HUES64 (cell line): ENCODE measurements around the gene MED13L.

Source experiments
- H3K27ac ChIP-seq: 2 replicates; pipeline ENCODE4 v1.7.0; 2013; ENCODE audit warnings: low read depth, low read length, inconsistent platforms
- H3K27me3 ChIP-seq: 2 replicates; pipeline ENCODE4 v1.6.1; 2013; ENCODE audit warnings: mild to moderate bottlenecking, low read length; ENCODE audit not compliant: insufficient read depth
- H3K36me3 ChIP-seq: 2 replicates; pipeline ENCODE4 v1.6.1; 2013; ENCODE audit warnings: mild to moderate bottlenecking, low read length; ENCODE audit not compliant: insufficient read depth
- H3K4me1 ChIP-seq: 2 replicates; pipeline ENCODE4 v1.6.1; 2013; ENCODE audit warnings: mild to moderate bottlenecking, low read length, moderate library complexity; ENCODE audit not compliant: insufficient read depth
- H3K4me3 ChIP-seq: 2 replicates; pipeline ENCODE4 v1.5.1; 2013; ENCODE audit warnings: mild to moderate bottlenecking, low read length, moderate library complexity
- H3K9ac ChIP-seq: 2 replicates; pipeline ENCODE4 v1.6.1; 2013; ENCODE audit warnings: mild to moderate bottlenecking, low read depth, low read length
- H3K9me3 ChIP-seq: 2 replicates; pipeline ENCODE4 v1.6.1; 2013; ENCODE audit warnings: low read depth, low read length; ENCODE audit not compliant: insufficient read depth
- WGBS: fragments of 150-250, 120-280 bp; methylation state at CpG from one replicate; pipeline ENCODE4 v1.1.7; 2013; ENCODE audit warnings: missing lambda C conversion rate; 5-methylcytosine and 5-hydroxymethylcytosine counted together

The MED13L gene

DNA sequence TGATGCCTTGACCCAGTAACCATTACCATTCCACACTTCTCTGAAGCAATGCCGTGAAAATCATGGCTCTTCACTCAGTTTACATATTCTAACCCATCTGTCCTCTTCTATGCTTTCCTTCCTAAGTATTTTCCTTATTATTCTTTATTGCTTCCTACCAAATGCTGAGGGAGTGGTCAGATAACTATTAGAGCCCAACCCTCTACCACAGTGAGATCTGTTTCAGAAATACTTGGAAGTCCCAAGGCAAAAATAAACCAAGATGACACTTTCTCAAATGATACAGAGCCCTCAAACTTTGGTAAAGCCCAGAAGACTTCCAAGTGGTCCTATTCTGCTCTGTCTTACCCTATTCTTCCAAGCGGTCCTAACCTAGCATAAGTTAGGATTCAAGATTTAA is 68.0 kb downstream of the MED13L start:
- no peak overlapping the region for H3K27ac ChIP-seq
- no peak overlapping the region for H3K9ac ChIP-seq
- H3K36me3 ChIP-seq = no peaks in the 10 kb centered on the region
- H3K9me3 ChIP-seq = no peaks in the 10 kb centered on the region
- peaks cover 58% of the 10 kb centered on the region for H3K4me1 ChIP-seq
- no peak overlapping the region for H3K4me3 ChIP-seq
- 88% methylated on average over 2 of the region's 2 CpGs for WGBS
- no peaks in the 10 kb centered on the region for H3K27me3 ChIP-seq

DNA sequence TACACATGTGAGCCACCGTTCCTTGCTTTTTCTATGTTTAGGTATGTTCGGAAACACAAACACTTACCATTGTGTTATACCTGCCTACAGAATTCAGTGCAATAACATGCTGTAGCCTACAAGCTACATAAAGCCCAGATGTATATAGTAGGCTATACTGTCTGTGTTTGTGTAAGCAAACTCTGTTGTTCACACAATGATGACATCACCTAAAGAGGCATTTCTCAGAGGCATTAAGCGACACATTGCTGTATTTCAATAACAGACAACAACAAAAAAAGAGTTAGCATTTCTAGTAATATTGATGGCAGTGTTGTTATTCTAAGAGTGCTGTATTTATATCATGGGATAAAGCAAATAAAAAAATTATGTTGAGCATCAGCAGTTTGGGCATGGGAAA is 70.2 kb downstream of the MED13L start:
- Histone ChIP-seq H3K4me1 (peaks cover 56% of the 10 kb centered on the region), H3K27me3 (no peaks in the 10 kb centered on the region), H3K27ac (no peak overlapping the region), H3K36me3 (no peaks in the 10 kb centered on the region), H3K4me3 (no peak overlapping the region), H3K9ac (no peak overlapping the region), H3K9me3 (no peaks in the 10 kb centered on the region)
- 96% methylated on average over 3 of the region's 3 CpGs for WGBS

DNA sequence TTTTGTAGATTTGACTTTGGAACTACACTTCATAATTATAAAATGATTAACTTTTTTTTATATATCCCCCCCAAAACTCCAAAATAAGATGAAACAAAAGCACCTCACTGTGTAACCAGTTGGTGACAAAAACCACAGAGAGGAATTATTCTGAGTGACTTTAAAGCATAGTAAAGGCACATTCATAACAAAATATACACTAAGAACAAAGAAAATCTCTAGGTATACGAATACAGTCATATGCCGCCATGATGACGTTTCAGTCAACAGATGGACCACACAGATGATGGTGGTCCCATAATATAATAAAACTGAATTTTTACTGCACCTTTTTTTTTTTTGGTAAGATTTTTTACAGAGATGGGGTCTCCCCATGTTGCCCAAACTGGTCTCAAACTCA is 70.7 kb downstream of the MED13L start:
- Histone ChIP-seq H3K4me1 (peaks cover 56% of the 10 kb centered on the region), H3K9me3 (no peaks in the 10 kb centered on the region), H3K27ac (no peak overlapping the region), H3K36me3 (no peaks in the 10 kb centered on the region), H3K4me3 (no peak overlapping the region), H3K27me3 (no peaks in the 10 kb centered on the region), H3K9ac (no peak overlapping the region)
- WGBS = 100% methylated on average over 3 of the region's 3 CpGs

DNA sequence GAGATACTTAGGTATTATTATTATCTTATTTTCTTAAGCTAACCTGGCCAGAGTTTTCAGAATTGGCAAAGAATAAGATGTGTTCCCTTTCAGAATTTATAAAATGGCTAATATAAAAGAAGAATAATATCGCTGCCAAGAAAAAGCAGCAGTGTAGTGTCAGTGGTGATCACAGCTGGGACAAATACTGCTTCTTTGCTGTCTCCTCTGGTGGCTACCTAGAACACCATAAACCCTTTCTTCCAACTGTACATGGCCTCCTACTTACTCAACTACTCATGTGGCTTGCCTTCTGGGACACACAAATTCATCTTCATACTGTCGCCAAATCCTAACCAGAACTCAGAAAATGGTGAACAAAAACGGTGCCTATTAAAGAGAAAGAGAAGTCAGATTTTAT is 72.7 kb downstream of the MED13L start:
- Histone ChIP-seq H3K36me3 (no peaks in the 10 kb centered on the region), H3K27ac (no peak overlapping the region), H3K4me1 (peaks cover 47% of the 10 kb centered on the region), H3K9ac (no peak overlapping the region), H3K9me3 (no peaks in the 10 kb centered on the region), H3K27me3 (no peaks in the 10 kb centered on the region), H3K4me3 (no peak overlapping the region)
- 91% methylated on average over 3 of the region's 3 CpGs for WGBS

DNA sequence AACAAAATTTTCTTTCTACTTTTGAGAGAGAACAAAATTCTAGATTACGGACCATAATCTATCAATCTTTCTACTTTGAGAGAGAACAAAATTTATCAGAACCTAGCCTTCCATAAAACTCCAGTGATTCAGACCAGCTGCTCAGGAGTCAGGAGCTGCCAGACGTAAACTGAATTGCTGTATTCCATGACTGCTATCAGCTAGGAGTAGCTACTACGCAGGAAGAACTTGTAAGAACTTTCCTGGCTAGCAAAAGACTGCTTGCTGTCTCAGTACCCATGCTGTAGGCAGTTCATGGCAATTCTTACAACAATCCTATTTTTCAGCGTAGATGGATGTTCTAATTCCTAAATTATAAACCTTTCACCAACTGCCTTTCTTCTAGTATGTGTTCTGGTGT is 73.3 kb downstream of the MED13L start:
- no peak overlapping the region for H3K4me3 ChIP-seq
- no peak overlapping the region for H3K9ac ChIP-seq
- no peaks in the 10 kb centered on the region for H3K27me3 ChIP-seq
- peaks cover 45% of the 10 kb centered on the region for H3K4me1 ChIP-seq
- no peaks in the 10 kb centered on the region for H3K36me3 ChIP-seq
- H3K27ac ChIP-seq = no peak overlapping the region
- WGBS = 91% methylated on average over 4 of the region's 4 CpGs
- H3K9me3 ChIP-seq = no peaks in the 10 kb centered on the region

DNA sequence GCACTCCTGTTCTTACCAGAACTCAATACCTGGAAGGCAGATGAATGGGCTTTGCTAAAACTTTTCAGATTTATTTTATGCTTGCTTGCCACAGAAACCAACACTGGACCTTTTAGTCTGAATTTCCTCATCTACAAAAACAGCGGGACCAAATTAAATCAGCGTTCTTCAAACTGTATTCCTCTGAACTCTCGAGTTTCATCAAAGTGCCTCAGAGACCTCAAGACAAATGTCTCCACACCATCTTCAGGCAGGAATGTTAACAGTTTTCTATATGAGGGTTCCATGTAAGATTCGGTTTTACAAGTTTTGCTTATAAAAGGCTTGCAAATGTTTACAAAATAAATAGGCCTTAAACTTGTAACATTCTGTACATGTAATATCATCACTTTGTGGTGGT is 74.6 kb downstream of the MED13L start:
- no peak overlapping the region for H3K9ac ChIP-seq
- H3K27ac ChIP-seq = no peak overlapping the region
- H3K9me3 ChIP-seq = no peaks in the 10 kb centered on the region
- no peaks in the 10 kb centered on the region for H3K27me3 ChIP-seq
- no peak overlapping the region for H3K4me3 ChIP-seq
- 76% methylated on average over 3 of the region's 4 CpGs for WGBS
- H3K36me3 ChIP-seq = no peaks in the 10 kb centered on the region
- H3K4me1 ChIP-seq = peaks cover 48% of the 10 kb centered on the region

DNA sequence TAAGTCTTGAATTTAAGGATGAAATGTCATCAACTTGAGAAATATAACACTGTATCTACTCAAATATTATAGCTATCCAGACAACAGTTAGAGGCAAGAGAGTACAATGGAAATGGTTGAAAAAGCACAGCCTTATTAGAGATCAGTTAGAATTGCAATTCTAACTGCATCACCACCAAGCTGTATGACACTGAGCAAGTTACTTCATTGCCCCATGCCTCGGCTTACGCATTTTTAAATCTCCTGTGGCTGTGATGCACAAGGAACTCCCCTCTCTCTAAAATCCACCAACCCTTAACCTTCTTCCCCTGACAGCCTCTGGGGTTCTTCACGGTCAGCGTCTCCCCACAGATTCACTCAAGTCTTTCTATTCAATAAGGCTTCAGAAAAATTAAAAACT is 75.1 kb downstream of the MED13L start:
- H3K4me3 ChIP-seq = no peak overlapping the region
- WGBS = 73% methylated on average over 4 of the region's 4 CpGs
- H3K36me3 ChIP-seq = no peaks in the 10 kb centered on the region
- no peaks in the 10 kb centered on the region for H3K9me3 ChIP-seq
- peaks cover 45% of the 10 kb centered on the region for H3K4me1 ChIP-seq
- H3K9ac ChIP-seq = no peak overlapping the region
- H3K27me3 ChIP-seq = no peaks in the 10 kb centered on the region
- no peak overlapping the region for H3K27ac ChIP-seq

DNA sequence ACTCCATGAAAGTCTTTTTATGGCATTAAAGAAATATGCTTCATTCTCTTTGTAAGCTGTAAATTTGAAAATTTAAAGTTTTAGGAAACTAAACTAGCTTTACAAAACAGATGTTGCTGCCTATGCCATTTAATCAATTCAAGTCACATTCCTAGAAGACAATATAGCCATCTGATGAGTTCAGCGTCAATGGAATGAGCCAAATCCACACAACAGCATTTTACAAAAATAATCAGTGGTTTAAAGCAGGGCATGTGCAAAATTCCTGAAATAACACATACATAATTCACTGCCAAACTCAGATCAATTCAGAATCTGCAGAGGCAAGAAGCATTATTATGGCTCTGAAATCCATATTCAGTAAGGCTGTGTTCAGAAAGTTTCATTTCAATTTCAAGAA is 75.6 kb downstream of the MED13L start:
- no peaks in the 10 kb centered on the region for H3K27me3 ChIP-seq
- H3K4me1 ChIP-seq = peaks cover 39% of the 10 kb centered on the region
- H3K9ac ChIP-seq = no peak overlapping the region
- H3K27ac ChIP-seq = no peak overlapping the region
- no peak overlapping the region for H3K4me3 ChIP-seq
- 84% methylated on average over 1 of the region's 1 CpG for WGBS
- no peaks in the 10 kb centered on the region for H3K36me3 ChIP-seq
- no peaks in the 10 kb centered on the region for H3K9me3 ChIP-seq

DNA sequence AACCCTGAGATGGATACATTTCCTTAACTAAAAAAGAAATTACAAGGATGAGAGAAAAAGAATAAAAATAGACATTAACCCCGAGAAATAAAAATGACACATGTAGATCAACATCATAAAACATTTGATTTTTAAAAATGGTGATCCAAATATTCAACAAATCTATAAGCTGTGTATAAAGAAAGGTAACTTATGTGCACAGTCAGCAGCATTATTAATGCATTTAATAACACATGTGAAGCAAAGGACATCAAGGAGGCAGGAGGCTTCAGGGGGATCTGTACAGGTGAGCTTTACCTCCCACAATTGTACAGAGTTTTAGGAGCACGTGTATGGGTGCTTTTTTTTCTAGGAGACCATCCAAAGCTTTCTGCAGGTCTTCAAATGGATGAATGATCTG is 76.1 kb downstream of the MED13L start:
- H3K27ac ChIP-seq = no peak overlapping the region
- H3K36me3 ChIP-seq = no peaks in the 10 kb centered on the region
- H3K4me1 ChIP-seq = peaks cover 34% of the 10 kb centered on the region
- no peaks in the 10 kb centered on the region for H3K27me3 ChIP-seq
- no peak overlapping the region for H3K4me3 ChIP-seq
- no peak overlapping the region for H3K9ac ChIP-seq
- no peaks in the 10 kb centered on the region for H3K9me3 ChIP-seq
- WGBS = 100% methylated on average over 1 of the region's 2 CpGs

DNA sequence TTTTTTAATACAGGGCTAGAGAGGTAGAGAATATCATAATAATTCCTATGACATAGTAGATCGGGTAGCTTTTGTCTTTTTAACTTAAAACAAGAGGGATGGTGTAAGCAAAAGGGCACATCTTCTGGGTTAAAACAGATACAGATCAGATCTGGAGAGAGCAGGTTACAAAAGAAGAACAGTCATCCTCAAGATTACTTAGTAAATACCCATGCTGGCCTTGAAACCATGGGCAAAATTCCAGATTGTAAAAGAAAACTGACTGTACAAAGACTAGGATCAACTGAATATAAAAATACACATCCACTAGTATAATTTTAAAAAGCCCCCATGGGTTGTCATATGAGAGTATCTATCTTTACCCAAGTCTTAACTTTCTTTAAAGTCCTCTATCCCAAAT is 76.7 kb downstream of the MED13L start:
- Histone ChIP-seq H3K27ac (no peak overlapping the region), H3K9ac (no peak overlapping the region), H3K4me1 (peaks cover 32% of the 10 kb centered on the region), H3K27me3 (no peaks in the 10 kb centered on the region), H3K4me3 (no peak overlapping the region), H3K9me3 (no peaks in the 10 kb centered on the region), H3K36me3 (no peaks in the 10 kb centered on the region)
- 80% methylated on average over 1 of the region's 1 CpG for WGBS

DNA sequence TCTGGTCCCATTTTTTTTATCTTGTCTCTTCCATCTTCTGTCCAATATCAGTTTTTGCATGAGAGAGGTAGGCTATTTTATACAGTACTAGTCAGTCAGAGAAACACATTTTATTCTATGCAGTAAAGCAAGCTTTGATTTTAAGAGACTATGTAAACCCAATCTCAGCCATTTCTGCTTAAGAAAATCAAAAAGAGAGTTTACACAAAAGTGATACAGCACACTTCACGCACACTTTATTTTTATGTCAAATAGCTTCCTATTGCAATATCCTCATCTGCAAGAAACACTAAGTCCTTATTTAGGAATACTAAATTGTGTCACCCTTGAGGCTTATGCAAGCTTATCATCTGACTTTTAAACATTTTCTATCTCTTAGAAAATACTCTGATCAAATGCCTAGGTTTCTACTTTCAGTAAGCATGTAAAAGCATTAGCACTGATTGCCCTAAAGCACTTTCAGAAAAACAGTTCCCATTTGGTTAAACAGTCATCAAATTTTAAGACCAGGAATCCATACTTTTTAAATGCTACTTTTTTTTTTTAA is 78.3 kb downstream of the MED13L start:
- H3K4me3 ChIP-seq = no peak overlapping the region
- H3K9ac ChIP-seq = no peak overlapping the region
- no peak overlapping the region for H3K27ac ChIP-seq
- H3K36me3 ChIP-seq = no peaks in the 10 kb centered on the region
- WGBS = 97% methylated on average over 1 of the region's 1 CpG
- no peaks in the 10 kb centered on the region for H3K27me3 ChIP-seq
- no peaks in the 10 kb centered on the region for H3K9me3 ChIP-seq
- H3K4me1 ChIP-seq = peaks cover 24% of the 10 kb centered on the region
